Esophagus mucosa (tissue), 1 donor: ENCODE measurements around the gene KRT81. TPM values are rescaled to one million over a fixed set of nuclear protein-coding genes. Genes with fewer than 3 reads are reported as not detected.
"Not testable (repeated sequence)": the region's sequence is repeated elsewhere in the genome, so short reads cannot be mapped to it uniquely, and the experiment has no call there.

Source experiments
- ATAC-seq: fragments of 200-7000 bp; cut with Tn5 transposase; one replicate; pipeline ENCODE4 v1.9.1; 2020
- total RNA-seq: library from RNA; stranded (reverse); gene quantifications from one replicate; pipeline ENCODE4 v1.2.4, GENCODE V29; 2023
- donor health status: DM: yes; HTN: yes; CAD: no.

Gene KRT81
- total RNA-seq, 1 donor from 2014 or later: not detected

DNA sequence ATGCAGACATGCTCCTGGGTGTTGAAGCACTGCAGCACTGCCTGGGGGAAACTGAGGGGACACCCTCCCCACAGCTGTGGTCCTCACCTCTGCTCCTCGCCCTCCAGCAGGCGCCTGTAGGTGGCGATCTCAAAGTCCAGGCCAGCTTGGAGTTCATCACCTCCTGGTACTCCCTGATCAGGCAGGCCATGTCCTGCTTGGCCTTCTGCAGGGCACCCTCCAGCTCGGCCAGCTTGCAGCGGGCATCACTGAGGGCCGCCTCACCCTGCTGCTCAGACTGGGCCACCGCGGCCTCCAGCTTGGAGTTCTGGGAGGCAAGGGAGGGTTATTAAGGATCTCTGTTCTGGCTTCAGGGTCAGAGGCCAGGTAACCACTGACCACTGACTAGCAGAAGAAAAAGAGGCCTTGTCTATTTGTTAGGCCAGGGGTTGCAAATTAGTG, 39.1 kb downstream of the KRT81 start:
- not testable (repeated sequence) for ATAC-seq

DNA sequence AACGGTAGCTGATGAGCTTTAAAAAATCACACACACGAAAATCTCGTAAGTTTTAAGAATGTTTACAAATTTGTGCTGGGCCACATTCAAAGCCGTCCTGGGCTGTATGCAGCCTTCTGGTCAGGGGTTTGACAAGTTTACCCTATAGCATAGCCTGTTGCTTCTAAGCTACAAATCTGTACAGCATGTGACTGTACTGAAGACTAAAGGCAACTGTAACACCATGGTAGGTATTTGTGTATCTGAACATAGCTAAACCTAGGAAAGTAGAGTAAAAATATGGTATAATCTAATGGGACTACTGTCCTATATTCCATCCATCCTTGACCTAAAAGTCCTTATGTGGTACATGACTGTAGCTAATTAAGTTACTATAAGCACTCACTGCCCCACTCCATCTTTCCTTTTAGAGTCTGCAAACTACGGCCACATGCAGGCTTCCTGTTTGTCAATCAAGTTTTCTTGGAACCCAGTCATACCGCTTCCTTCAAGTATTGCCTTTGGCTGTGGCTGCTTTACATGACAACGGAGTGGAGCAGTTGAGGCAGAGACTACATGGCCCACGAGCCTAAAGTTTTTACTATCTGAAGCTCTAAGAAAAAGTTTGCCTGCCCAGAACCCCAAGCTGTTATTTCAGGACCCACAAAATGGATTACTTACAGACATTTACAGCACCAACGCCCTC, 39.8 kb downstream of the KRT81 start:
- no peak for ATAC-seq

DNA sequence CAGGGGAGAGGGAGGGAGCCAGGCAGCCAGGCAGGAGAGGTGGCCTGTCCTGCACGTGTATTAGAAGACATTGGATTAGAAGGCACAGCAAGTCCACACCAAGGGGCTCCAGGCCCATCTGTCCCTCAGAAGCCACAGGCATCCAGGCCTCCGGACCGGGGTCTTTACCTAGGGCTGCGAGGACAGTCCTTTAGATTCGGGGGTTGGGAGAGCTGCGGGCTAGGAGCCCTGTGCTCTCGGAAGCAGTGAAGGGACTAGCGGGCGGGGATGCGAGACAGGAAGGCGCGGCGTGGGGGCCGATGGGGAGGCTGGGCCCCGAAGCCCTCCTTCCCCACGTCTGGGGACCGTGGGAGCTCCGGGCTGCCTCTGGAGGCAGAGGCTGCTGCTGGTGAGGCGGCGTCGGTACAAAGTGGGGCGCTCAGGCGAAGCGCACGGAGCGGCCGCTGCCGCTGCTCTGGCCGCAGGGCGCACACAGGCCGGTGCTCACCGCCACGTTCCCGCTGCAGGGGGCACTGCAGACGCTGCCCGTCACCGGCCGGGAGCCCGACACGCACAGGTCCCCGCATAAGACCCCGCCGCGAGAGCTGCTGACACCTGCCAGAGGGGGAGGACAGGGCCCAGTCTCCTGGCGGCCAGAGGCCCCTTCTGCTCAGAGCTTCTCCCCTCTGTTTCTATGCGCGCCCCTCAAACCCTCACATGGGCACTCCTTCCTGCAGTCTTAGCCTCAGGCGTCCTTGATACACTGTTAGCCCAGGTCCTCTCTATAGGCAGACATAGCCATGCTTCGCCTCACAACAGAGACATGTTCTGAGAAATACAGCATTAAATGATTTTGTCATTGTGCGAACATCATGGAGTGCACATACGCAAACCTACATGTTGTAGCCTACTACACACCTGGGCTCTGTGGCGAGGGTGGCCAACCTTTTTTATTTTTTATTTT, 41.0 kb downstream of the KRT81 start:
- peak; percentile 5 for ATAC-seq

DNA sequence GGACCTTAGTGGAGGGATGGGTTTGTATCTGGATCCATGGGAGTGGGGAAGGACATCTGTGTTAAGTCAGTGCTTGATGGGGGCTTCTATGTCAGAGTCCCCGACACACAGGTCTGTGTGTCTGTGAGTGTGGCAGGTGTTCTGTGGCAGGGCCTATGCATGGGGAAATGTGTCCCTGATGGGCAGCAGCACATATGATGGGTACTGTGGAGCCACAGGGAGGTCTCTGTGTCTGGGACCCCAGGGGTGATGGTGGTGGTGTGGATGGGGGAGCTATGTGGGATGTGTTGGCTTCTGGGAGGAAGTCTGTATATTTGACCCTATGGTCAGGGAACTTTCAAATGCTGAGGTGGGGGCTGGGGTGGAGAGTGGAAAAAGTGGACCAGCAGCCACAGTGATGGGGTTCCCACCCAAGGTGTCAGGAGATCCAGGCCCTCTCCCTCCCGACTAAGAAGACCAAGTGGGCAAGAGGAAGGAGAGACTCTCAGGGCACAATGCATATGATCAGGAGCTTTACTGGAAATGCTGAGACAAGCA, 41.8 kb downstream of the KRT81 start:
- no peak for ATAC-seq

DNA sequence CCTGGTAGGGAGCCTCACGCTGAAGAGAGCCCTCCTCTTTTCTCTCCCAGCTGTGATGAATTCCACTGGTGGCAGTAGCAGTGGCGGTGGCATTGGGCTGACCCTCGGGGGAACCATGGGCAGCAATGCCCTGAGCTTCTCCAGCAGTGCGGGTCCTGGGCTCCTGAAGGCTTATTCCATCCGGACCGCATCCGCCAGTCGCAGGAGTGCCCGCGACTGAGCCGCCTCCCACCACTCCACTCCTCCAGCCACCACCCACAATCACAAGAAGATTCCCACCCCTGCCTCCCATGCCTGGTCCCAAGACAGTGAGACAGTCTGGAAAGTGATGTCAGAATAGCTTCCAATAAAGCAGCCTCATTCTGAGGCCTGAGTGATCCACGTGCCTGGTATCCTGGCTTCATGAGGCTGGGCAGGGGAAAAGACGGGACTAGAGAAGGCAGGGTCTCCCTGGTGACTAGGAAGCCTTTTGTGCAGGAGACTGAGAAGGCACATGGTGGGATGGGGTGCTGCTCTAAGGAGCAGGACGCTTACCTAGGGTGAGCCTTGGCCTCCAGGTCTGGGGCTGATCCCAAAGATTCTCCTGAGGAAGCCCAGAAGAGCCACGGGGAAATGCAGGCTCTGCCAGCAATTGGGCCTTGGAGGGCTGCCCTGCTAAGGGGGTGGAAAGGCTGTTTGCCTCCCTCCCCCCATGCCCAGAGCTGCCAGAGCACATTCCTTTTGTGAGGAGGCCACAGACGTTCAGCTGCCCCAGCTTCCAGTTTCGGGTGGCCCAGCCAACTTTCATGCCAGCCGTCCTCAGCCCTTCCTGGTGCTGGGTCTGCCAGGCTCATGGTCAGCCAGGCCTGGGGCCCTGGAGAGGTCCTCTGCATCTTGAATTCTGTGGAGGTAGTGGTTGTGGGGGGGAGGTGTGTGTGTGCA, 42.5 kb downstream of the KRT81 start:
- ATAC-seq: no peak

DNA sequence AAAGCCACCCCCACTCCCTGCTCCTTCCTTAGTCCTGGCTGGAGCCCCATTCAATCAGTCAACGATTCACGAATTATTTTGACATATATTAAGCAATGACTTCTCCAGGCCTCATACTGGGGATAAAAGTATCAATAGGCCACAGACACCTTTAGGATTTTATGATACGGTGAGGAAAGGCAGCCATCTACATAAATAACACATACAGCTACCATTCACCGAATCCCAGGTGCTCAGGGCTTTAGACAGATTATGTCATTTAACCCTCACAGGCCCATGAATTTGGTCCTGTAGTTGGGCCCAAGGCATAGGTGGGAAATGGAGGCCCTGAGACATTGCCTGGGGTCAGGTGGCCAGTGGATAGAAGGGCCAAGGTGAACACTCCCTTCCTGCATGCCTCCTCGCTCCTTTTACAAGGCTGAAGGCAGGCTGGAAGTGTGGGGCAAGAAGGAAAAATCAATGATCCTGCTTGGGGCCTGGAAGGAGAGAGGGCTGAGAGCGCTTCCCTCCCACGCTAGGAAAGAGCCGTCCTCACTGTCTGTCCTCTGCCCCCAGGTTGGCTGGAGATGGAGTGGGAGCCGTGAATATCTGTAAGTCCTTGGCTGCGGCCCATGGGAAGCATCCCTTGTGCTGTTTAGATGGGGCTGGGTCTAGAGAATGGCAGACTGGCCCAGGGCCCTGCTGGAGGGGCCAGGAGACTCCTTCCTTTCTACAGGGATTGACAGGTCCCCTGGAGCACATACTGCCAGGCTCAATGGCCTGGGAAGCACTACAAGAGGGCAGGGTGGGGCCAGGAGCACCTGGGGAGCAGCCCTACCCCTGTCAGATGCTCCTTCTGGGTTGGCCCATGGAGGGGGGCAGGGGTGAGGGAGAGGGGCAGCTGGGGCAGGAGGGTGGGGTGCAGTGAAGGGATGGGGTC, 43.5 kb downstream of the KRT81 start:
- no peak for ATAC-seq

DNA sequence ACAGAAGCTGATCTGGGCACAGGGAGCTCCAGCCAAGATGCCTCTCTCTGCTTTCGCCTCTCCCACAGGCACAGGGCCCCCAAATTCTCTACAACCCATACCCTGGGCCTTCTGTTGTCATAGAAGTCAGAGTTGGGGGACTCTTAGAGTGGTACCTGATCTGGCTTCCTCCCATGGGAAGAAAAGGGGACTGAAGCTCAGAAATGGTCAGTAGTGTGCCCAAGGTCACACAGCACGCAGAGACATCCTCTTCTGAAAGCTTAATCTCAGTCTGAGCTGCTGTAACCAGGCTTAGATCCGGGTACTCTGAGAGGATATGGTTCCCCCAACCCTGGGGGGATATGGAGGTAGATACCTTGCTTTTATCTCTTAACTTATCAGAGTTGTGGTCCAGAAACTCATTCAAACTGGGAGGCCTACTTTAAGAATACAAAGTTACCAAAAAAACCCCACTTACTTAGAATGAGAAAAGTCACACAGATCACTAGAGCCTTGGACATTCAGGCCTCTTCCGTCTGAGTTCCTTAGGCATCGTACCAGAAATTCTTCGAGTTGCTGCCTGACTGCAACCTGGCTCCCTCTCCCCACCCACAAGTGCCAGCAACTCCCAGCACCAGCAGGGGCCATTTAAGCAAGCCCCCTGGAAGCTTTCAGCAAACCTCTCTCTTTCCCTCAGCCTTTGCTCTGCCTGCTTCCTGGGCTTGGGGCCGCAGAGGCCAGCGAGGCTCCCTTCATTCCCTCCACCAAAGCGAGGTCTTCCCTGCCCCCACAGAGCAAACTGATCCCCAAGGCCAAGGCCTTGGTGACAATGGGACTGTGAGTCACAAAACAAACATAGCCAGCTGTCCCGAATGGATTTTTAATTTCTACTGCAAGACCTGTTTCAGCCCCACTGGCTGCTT, 44.4 kb downstream of the KRT81 start:
- ATAC-seq: no peak

DNA sequence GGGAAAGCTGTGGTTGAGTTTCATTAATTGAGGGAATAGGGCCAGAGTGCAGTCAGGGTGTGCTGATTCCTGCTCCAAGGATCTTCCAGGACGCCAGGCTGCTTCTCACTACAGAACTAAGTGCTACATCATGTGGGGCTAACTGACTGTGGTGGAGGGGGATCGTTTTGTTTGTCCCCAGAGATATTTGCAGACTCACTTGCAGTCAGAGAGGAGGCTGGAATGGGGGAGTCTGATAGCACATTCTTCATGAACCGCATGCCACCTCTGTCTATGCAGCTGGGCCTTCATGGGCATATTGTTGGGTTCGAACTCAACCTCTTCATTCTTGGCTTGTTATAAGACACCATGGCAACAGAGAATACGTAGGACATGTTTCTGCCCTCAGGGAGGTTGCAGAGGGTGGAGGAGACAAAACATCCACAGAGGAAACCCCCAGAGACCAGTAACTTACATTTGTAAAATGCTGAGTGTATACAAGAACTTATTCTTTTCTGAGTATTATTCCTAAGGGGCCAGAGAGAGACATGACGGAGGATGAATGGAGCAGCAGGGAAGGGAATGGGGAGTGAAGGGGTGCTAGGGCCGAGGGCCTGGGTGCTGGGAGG, 45.3 kb downstream of the KRT81 start:
- ATAC-seq: no peak

DNA sequence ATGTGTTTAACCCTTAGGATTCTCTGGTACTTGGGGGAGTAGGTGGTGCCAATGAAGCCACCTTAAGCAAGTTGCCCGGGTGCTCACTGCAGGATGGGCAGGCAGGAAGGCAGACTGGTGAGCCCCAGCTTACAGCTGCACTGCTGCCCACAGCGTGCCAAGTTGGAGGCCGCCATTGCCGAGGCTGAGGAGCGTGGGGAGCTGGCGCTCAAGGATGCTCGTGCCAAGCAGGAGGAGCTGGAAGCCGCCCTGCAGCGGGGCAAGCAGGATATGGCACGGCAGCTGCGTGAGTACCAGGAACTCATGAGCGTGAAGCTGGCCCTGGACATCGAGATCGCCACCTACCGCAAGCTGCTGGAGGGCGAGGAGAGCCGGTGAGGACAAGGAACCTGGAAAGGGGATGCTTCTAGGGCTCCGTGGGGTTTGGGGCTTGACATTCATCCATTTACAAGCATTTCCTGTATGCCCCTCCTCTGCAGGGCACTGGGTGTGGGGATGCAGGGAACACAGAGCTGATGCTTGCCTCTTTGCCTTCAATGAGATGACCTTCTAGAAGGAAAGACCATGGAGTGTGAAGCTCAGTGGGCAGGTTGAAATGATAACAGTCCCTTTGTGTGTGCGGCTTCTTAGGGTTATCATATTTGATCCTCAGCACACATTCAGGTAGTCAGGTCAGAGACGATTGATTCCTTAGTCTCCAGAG, 45.9 kb downstream of the KRT81 start:
- no peak for ATAC-seq

DNA sequence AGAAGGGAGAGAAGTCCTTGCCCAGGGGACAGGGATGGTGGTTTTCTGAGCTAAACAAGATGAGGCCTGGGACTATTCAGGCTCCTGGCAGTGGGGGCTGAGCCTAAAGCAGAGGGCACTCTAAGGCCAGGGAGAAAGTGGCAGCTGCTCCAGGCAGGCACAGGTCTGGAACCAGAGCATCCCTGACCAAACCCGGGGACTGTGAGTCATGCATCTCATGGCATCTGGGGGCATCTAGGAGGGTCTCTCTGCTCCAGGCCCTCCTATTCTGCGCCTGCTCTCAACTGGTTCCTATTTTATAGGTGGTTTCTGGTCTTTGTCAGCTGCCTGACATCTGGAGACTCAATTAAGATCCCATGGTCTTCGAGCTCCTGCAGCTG, 46.7 kb downstream of the KRT81 start:
- peak; percentile 2 for ATAC-seq

DNA sequence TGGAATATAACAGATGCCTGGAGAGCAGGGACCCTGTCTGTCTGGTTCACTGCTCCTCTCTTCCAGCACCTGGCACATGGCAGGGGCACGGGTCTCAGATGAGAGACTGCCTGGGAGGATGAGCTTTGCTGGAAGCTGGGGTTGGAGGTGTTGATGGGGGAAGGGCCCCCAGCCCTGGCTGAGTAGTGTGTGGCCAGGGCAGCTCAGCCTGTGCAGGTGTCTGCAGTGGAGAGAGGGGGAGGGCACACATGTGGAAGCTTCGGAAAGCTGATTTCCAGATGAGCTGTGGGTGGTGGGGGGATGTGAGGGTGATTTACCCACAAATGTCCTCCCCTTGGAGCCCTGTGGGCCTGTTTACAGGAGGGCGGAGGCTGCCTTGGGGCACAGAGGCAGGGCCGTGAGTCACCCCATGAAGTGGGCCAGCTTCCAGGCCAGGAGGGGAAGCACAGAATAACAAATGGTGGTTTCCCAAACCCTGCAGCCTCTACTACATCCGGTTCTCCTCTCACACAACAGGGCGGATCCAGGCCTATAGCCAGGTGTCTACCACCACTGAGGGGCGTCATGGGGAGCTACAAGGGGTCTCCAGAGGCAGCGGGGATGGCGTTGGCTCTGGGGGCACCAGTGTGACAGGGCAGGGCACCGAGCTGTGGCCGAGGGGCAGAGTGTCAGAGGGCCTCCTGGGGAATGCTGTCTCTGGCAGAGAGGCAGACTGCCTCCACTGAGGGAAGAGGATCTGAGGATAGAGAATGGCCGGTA, 47.3 kb downstream of the KRT81 start:
- ATAC-seq: peak; percentile 89

DNA sequence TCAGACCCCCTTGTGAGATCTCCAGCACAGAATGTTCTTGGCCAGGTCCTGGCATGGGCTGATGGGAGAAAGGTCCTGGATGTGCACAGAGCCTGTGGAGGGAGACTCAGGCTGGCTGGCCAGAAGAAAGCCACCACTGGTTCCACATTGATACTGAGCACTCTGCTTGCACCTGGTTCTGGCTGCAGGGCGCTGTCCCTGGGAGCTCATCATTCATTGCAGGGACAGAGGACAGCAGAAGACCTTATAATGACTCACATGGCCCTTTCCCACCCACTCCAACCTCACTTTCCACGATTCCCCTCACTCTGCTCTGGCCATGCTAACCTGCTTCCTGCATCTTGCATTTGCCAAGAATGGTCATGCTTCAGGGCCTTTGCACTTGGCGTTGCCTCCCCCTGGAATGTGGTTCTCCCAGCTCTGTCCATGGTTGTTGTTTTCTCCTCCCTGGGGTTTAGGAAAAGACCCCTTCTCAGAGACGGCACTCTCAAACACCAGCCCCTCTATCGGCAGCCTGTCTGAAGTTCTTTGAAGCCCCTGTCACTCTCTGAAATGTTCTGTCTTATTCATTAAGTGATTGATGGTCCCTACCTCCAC, 48.0 kb downstream of the KRT81 start:
- peak; percentile 70 for ATAC-seq

DNA sequence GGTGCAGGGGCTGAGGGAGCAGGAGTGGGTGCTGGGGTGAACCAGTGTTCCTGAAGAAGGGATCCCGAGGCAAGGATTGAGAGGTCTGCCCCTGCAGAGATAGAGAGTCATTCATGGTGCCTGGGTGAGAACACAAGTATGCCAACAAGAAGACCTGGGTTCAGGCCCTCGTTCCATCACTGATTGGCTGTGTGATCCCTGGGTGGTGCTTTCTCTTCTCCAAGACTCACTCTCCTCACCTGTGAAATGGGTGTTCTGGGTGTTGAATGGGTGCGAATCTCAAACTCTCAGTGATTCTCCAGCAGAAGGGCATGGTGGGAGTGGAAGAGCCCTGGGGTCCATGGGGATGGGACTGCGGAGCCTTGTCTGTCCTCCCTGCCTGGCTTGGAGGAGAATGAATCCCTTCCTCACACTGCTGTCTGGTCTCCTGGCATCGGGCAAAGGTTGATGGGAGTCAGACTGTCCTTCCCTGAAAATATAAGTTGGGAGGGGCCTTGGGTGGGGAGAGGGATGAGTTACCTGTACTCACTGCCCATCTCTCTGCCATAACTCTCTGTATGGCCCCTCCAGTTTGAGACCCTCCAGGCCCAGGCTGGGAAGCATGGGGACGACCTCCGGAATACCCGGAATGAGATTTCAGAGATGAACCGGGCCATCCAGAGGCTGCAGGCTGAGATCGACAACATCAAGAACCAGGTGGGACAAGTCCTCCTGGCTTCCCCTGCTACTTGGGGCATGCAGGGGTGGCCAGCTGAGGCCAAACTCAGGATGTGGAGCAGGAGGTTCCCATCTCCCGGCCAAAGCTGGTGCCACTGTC, 48.7 kb downstream of the KRT81 start:
- no peak for ATAC-seq

DNA sequence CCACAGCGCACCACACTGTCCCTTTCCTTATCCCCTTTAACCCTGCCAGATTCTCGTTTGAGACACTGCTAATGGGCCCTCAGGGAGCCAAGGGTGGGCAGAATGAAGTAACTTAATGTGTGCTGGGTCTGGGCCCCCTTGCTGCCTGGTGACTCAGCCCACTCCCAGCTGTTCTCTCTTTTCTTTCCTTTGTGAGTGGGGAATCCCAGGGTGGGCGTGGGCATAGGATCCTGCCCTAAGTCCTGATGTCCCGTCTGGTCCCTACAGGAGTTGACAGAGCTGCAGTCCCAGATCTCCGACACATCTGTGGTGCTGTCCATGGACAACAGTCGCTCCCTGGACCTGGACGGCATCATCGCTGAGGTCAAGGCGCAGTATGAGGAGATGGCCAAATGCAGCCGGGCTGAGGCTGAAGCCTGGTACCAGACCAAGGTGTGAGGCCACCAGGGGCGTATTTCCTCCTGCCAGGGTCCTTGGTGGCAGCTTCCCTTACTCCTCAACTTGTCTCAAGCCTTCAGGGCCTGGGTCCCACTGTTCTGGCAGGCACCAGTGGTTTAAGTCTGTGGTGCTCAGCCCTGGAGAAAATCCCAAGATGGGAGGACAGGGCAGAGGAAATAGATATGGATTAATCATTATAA, 50.0 kb downstream of the KRT81 start:
- no peak for ATAC-seq

DNA sequence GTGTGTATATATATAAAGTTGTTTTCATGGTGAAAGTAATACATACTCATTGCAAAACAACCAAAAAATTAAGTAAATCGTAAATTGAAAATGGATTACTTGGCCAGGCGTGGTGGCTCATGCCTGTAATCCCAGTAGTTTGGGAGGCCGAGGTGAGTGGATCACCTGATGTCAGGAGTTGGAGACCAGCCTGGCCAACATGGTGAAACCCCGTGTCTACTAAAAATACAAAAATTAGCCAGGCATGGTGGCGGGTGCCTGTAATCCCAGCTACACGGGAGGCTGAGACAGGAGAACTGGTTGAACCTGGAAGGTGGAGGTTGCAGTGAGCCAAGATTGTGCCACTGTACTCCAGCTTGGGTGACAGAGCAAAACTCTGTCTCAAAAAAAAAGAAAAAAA, 51.1 kb downstream of the KRT81 start:
- ATAC-seq: not testable (repeated sequence)

DNA sequence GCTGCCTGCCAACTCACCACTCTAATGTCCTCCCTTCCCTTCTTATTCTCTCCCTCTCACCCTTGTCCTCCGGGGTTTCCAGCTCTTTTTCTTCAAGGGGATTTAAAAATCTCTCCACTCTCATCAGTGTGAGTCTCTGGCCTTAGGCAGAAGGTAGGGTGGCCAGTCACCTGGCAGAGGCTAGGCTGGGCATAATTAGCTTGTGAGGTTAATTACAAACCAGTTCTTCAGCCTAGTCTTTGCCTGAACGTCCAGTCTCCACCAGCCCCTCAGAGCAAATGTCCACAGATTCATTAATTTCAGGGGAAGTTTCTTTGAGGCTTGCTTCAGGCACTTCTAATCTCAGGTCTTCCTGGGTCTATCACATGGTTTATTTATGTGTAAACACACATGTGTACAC, 51.6 kb downstream of the KRT81 start:
- no peak for ATAC-seq
